GM19328 (cell line): Measurements from ENCODE around the gene PNRC2.
A peak's percentile ranks its signal among the peaks of the same experiment; 100 is the strongest.

Experiments
- ATAC-seq: cut with Tn5 transposase; IDR thresholded peaks from one replicate; pipeline ENCODE4 v1.9.1; 2021; ENCODE audit warnings: mild to moderate bottlenecking, moderate library complexity; ENCODE audit not compliant: unreplicated experiment

PNRC2 gene

GRCh38 chr1:23959461-23960290, at the start of gene PNRC2:
Gene PNRC2 (plus strand): TSS chr1:23959828. CDS start chr1:23961458, 1,630 bp downstream.
- ATAC-seq = peak; percentile 71

- ATAC-seq = no peak
Observed at GRCh38 chr1:23910144-23910543, 49.5 kb upstream of the PNRC2 start.

GRCh38 chr1:23910553-23911246, 48.9 kb upstream of the PNRC2 start:
- no peak for ATAC-seq

DNA sequence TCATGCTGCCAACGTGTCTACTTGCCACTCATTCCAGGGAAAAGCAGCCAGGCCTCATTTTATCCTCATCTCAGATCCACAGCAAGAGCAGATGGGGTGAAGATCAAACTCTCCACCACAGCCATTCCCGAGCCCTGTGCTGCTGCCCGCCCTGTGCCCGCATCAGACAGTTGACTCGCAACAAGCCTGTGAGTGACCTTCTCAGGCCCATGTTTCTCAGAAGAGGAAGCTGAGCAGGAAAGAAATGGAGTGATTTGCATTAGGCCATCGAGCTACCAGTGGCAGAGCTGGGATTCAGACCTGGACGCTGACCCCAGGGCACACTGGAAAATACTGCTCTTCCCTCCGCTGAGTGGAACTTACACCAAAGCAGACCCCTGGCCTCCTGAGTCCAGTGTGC, 47.7 kb upstream of the PNRC2 start:
- no peak for ATAC-seq

DNA sequence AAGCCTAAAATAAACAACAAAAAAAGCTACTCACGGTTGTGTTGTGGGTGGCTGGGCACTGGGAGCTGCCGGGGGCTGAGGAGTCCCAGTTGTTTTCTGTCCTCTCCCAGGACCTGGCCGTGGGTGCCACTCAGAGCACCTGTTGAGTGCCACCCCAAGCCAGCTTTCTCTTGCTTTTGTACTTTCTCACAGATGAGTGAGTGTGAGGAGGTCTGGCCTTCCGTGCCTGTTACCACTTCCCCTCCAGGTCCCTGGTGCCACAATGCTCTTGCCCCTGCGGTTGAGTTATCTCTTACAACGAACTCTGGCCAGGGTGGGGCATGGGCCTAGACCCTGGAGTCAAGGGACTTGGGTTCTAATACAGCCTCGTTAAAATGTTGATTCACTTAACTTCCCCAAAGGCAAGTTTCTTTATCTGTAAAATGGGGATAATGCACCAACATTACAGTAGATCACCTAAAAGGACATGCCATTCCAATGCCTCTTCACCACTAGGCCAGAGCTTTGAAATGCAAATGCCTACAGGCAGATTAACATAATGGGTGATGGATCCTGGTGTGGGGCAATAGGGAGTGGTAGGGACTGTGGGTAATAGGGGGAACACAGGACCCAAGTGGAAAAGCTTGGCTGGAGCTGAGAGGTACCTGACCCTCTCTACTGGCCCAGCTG, 46.3 kb upstream of the PNRC2 start, which contains the start of gene CNR2:
Gene CNR2 (minus strand): TSS at position 151 of the 669 bp plus-strand sequence. CDS start 37,745 bp downstream, outside the sequence.
- no peak for ATAC-seq

DNA sequence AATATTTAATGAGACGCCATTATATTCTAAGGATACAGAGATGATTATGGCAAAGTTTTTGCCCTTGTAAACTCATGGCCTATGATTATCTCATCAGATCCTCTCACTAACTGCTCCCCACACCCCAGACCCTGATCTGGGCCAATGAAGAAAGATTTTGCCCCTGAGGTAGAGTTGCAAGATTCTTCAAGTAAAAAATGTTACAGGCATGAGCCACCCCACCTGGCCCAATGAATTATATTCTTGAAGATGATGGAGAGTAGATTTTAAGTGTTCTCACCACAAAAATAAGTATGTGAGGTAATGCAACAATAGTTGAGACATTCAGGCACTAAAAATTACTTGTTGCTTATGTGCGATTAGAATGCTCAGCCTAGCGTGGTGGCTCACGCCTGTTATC, 44.7 kb upstream of the PNRC2 start:
- ATAC-seq = no peak

GRCh38 chr1:23915466-23915865, 44.2 kb upstream of the PNRC2 start:
- ATAC-seq = no peak

DNA sequence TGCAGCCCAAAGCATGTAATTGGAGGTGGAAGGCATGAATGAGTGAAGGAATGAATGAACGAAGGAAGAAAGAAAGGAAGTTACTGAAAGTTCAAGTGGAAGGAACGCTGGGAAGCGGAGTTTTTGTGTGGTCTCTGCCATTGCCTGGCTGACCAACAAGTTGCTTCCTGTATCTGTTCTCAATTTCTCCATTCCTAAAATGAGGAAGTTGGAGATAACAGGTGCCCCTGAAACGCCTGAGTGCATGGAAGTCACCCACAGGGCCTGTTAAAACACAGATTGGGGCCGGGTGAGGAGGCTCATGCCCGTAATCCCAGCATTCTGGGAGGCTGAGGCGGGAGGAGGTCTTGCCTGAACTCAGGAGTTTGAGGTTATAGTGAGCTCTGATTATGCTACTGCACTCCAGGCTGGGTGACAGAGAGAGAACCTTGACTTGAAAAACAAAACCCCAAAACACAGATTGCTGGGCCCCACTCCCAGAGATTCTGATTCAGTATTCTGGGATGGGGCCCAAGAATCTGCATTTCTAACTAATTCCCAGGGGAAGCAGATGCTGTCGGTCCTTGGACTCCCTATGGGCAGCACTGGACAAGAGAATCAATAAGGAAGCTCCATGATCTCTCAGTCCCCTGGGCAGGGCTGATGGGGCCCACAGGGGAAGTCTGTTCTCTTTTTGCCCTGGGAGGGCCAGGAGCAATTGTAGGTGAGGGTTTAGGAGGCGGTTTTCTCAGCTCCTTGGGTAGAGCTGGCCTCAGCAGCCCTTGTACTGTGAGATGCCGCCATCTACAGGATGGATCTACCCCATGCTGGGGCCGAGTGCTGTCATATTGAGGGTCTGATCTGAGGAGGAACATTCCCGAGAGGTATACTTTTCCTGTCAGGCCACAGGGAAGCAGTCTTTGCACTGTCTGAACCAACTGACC, 43.2 kb upstream of the PNRC2 start:
- ATAC-seq = no peak

DNA sequence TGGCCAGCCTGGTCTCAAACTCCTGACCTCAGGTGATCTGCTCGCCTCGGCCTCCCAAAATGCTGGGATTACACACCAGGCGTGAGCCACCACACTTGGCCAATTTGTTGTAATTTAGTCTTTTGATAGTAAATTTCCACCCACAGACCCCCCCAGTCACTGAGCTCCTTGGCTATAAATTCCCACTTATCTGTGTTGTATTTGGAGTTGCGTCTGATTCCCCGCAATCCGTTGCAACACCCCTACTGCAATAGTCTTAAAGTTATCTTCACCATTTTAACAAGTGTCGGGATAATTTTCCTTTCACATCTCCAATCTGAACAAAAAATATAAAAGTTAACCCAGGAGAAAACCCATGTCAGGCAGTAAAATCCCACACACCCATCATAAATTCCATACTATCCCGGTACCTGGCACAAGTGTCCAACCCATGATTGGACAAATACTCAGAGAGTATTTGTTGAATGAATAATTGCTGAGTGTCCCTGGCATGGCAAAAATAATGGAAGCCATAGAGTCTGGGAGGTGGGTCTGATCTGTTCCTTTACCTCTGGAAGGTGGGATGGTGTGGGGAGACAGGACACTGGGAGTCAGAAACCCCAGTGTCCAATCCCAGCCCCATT, 37.2 kb upstream of the PNRC2 start:
- ATAC-seq = no peak

- ATAC-seq = no peak
Observed at GRCh38 chr1:23923592-23924499, 35.8 kb upstream of the PNRC2 start.

DNA sequence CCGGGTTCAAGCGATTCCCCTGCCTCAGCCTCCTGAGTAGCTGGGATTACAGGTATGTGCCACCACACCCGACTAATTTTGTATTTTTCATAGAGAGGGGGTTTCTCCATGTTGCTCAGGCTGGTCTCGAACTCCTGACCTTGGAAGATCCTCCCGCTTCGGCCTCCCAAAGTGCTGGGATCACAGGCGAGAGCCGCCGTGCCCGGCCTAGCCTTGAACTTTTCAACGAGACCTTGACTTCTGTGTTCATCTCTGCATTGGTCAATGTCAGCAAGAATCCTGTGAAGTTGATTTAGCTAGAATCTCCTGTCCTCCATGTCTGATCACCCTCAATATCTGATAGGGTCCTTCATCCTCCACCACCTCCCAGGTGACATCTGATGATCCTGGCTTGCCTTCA, 35.0 kb upstream of the PNRC2 start:
- no peak for ATAC-seq

- ATAC-seq = no peak
Observed at GRCh38 chr1:23925279-23925678, 34.3 kb upstream of the PNRC2 start.

GRCh38 chr1:23927097-23927496, 32.5 kb upstream of the PNRC2 start:
- no peak for ATAC-seq

- ATAC-seq = no peak
Observed at GRCh38 chr1:23928789-23929188, 30.8 kb upstream of the PNRC2 start.

DNA sequence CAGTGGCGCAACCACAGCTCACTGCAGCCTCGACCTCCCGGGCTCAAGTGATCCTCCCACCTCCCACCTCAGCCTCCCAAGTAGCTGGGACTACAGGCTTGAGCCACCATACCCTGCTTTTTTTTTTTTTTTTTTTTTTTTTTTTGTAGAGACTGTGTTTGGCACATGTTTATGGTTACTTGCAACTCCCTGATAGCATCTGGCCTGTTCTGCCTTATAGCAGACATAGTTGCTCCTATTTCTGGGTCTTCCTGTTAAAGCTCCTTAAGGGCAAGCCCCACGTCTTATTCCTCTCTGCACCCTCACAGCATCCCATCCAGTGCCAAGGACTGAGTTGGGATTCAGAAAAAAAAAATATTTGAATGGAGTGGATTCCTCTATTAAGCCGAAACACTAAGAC, 29.4 kb upstream of the PNRC2 start:
- ATAC-seq = no peak

DNA sequence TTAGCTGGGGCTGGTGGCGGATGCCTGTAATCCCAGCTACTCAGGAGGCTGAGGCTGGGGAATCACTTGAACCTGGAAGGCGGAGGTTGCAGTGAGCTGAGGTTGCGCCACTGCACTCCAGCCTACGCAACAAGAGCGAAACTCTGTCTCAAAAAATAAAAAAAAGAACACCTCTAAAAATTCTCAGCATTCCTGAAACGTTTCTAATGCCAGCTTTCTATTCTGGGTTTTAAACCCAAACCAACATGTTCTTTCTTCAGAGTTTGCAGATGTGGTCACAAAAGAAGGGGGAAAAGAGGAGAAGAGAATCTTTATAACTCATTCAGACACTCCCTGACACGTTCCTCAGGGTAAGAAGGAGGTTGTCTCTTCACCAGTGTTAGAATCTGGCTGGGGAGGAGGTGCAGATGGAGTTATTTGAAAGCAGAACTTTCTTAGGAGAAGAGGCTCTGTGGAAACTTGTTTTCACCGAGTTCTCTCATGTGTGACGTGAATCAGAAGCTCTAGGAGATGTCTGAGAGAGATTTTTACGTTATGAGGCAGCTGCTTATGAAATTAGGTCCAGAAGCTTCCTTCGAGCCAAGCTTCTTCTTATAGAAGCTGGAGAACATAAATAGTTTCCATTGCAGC, 28.7 kb upstream of the PNRC2 start:
- ATAC-seq = no peak

- ATAC-seq = no peak
Observed at GRCh38 chr1:23931491-23931880, 28.1 kb upstream of the PNRC2 start.

DNA sequence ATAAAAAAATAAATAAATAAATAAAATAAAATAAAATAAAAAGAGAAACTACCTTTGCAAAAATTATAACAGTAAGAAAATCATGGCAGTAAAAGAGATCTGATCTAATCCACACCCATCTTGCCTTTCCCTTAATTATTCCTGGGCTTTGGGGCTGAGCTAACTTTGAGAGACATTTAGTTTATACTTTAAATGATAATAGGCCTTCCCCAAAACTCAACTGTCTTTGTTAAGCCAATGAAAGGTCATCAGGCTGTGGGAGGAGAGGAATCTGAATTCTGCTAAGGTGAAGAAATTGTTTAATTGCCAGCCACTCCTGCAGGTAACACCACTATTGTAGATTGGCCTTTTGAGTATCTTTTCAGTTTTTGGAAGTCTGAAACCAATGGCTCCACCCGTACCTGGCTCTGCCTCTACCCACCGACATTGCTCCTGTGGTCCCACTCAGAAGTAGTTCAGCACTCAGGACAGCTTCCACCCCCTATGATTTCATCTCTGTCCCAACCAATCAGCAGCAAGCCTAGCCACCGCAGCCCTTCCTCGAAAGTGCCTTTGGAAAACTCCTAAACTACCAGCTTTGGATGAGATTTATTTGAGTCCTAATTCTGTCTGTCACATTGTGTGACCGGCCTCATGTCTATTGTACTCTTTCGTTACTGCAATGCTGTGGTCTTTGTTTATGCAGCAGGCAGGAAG, 23.0 kb upstream of the PNRC2 start:
- no peak for ATAC-seq
